ENCODE measurements around the gene MALSU1.

Gene MALSU1

DNA sequence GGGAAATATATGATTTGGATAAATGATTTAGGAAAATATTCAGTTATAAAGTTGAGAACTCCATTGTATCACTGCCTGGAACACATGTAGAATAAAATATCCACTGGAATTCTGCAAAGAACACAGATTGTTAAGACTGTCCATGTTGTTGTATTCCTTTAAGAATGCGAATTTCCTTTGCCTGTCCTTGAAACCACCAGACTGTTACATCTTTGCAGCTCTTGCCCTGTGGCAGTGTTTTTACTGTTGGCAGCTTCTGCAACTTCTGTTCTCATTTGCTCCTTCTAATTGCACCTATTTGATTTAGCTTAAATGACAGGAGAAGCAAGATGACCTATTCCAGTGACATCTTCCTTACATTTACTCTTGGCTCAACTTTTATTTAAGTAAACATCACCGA is 39.7 kb downstream of the MALSU1 start:
- Histone ChIP-seq H3K36me3 (replicated peaks; ENCODE audit: low read depth, low read length) (peaks cover 42% of the 10 kb centered on the region), H4K20me1 (ENCODE audit: insufficient read depth, low read length) (no peaks in the 10 kb centered on the region), H3K27me3 (ENCODE audit: low read depth, low read length) (no peaks in the 10 kb centered on the region), H2AFZ (ENCODE audit: low read depth, low read length) (no peak overlapping the region), H3K79me2 (ENCODE audit: low read length) (no peaks in the 10 kb centered on the region), H3K9me3 (ENCODE audit: insufficient read depth, low read length) (no peaks in the 10 kb centered on the region), H3K4me3 (ENCODE audit: low read length) (no peak overlapping the region), H3K4me2 (ENCODE audit: low read length) (no peak overlapping the region), H3K27ac (ENCODE audit: low read length) (no peak overlapping the region), H3K4me1 (ENCODE audit: low read length) (no peaks in the 10 kb centered on the region), H3K9ac (ENCODE audit: low read length) (no peak overlapping the region)
- TF ChIP-seq EZH2phosphoT487 (IDR thresholded peaks at IDR 0.05; ENCODE audit: low read depth), result no peak
- TF ChIP-seq, protein P1, sequence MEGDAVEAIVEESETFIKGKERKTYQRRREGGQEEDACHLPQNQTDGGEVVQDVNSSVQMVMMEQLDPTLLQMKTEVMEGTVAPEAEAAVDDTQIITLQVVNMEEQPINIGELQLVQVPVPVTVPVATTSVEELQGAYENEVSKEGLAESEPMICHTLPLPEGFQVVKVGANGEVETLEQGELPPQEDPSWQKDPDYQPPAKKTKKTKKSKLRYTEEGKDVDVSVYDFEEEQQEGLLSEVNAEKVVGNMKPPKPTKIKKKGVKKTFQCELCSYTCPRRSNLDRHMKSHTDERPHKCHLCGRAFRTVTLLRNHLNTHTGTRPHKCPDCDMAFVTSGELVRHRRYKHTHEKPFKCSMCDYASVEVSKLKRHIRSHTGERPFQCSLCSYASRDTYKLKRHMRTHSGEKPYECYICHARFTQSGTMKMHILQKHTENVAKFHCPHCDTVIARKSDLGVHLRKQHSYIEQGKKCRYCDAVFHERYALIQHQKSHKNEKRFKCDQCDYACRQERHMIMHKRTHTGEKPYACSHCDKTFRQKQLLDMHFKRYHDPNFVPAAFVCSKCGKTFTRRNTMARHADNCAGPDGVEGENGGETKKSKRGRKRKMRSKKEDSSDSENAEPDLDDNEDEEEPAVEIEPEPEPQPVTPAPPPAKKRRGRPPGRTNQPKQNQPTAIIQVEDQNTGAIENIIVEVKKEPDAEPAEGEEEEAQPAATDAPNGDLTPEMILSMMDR (IDR thresholded peaks at IDR 0.05; ENCODE audit: low read depth, low read length), result no peak

GRCh38 chr7:23341846-23342598 is 42.9 kb downstream of the MALSU1 start:
- Histone ChIP-seq H3K27ac (ENCODE audit: low read length) (no peak overlapping the region), H3K4me1 (ENCODE audit: low read length) (peaks cover 10% of the 10 kb centered on the region), H3K36me3 (replicated peaks; ENCODE audit: low read depth, low read length) (peaks cover 49% of the 10 kb centered on the region)

DNA sequence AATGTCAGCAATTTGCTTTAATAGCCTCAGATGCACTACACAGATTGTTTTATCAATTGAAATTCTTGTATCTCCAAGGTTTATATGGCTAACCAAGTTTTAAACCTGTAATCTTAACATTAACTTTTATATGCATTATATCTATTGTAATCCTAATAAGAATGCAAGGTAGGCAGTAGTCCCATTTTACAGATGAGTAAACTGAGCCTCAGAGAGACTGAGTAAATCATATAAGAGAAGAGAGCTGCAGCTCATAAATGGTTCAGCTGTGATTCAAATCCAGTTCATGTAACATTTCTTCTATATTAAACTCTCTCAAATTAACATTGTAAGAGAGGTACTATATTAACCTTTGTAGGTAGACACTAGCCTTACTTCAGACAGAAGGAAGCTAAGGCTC is 44.0 kb downstream of the MALSU1 start:
- Histone ChIP-seq H3K9ac (ENCODE audit: low read length) (no peak overlapping the region), H3K4me3 (ENCODE audit: low read length) (no peak overlapping the region), H3K9me3 (ENCODE audit: insufficient read depth, low read length) (no peaks in the 10 kb centered on the region), H3K27me3 (ENCODE audit: low read depth, low read length) (no peaks in the 10 kb centered on the region), H3K4me1 (ENCODE audit: low read length) (peaks cover 18% of the 10 kb centered on the region), H3K79me2 (ENCODE audit: low read length) (no peaks in the 10 kb centered on the region), H4K20me1 (ENCODE audit: insufficient read depth, low read length) (no peaks in the 10 kb centered on the region), H2AFZ (ENCODE audit: low read depth, low read length) (no peak overlapping the region), H3K4me2 (ENCODE audit: low read length) (no peak overlapping the region), H3K27ac (ENCODE audit: low read length) (no peak overlapping the region), H3K36me3 (replicated peaks; ENCODE audit: low read depth, low read length) (peaks cover 50% of the 10 kb centered on the region)
- TF ChIP-seq, protein P1 (IDR thresholded peaks at IDR 0.05; ENCODE audit: low read depth, low read length), result no peak

More at GRCh38 chr7:23341846-23342598, 42.9 kb downstream of the MALSU1 start:
- Histone ChIP-seq H3K9me3 (ENCODE audit: insufficient read depth, low read length) (no peaks in the 10 kb centered on the region), H3K27me3 (ENCODE audit: low read depth, low read length) (no peaks in the 10 kb centered on the region), H3K4me3 (ENCODE audit: low read length) (no peak overlapping the region), H2AFZ (ENCODE audit: low read depth, low read length) (no peak overlapping the region), H3K79me2 (ENCODE audit: low read length) (no peaks in the 10 kb centered on the region), H4K20me1 (ENCODE audit: insufficient read depth, low read length) (no peaks in the 10 kb centered on the region), H3K4me2 (ENCODE audit: low read length) (no peak overlapping the region), H3K9ac (ENCODE audit: low read length) (no peak overlapping the region)
- TF ChIP-seq, protein P1 (IDR thresholded peaks at IDR 0.05; ENCODE audit: low read depth, low read length), result no peak
- no peak for TF ChIP-seq EZH2phosphoT487 (IDR thresholded peaks at IDR 0.05; ENCODE audit: low read depth)

- Histone ChIP-seq H3K4me2 (ENCODE audit: low read length) (no peak overlapping the region), H4K20me1 (ENCODE audit: insufficient read depth, low read length) (no peaks in the 10 kb centered on the region; the same call in 1 of the 2 replicates), H3K9ac (ENCODE audit: low read length) (no peak overlapping the region), H3K27me3 (ENCODE audit: low read depth, low read length) (no peaks in the 10 kb centered on the region), H2AFZ (ENCODE audit: low read depth, low read length) (no peak overlapping the region), H3K27ac (ENCODE audit: low read length) (no peak overlapping the region), H3K4me3 (ENCODE audit: low read length) (no peak overlapping the region), H3K4me1 (ENCODE audit: low read length) (peaks cover 18% of the 10 kb centered on the region), H3K36me3 (replicated peaks; ENCODE audit: low read depth, low read length) (peaks cover 47% of the 10 kb centered on the region), H3K79me2 (ENCODE audit: low read length) (no peaks in the 10 kb centered on the region), H3K9me3 (ENCODE audit: insufficient read depth, low read length) (no peaks in the 10 kb centered on the region)
- TF ChIP-seq EZH2phosphoT487 (IDR thresholded peaks at IDR 0.05; ENCODE audit: low read depth), result no peak
- TF ChIP-seq, protein P1 (IDR thresholded peaks at IDR 0.05; ENCODE audit: low read depth, low read length), result no peak
These were observed 44.8 kb downstream of the MALSU1 start for GRCh38 chr7:23343806-23344475.

Measured in OCI-LY3 (cell line).